ENCODE results near the gene SPSB1.

The SPSB1 gene

DNA sequence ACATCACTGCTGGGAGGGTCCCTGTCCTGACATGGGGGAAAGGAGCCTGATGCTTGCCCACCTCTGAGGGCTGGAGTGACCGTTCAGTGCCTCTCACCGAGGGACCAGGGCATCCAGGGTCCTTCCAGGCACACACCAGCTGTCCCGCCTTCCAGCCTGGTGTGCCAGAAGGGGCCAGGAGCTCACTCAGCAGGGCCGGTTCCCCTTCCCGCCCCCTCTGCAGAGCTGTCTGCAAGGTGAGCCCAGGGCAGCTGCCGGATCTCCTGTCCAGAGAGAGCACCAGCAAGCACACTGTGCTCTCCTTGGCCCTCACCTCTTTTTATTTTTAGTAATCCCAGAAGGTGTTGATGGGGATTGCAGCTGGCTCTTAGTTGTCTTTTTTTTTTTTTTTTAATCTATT is 41.2 kb upstream of the SPSB1 start:
- Histone ChIP-seq H2AFZ (ENCODE audit: low read depth) (no peak overlapping the region), H3K36me3 (ENCODE audit: insufficient read depth) (no peaks in the 10 kb centered on the region), H3K27ac (no peak overlapping the region), H3K9ac (no peak overlapping the region), H3K79me2 (ENCODE audit: insufficient read depth, low read depth) (no peaks in the 10 kb centered on the region), H3K4me1 (ENCODE audit: low read depth, poor library complexity, severe bottlenecking) (no peaks in the 10 kb centered on the region), H4K20me1 (ENCODE audit: insufficient read depth) (no peaks in the 10 kb centered on the region), H3K4me3 (IDR thresholded peaks at IDR 0.05; ENCODE audit: insufficient read depth, low read depth, low read length) (no peak overlapping the region), H3K4me2 (no peak overlapping the region), H3K27me3 (ENCODE audit: insufficient read depth, low read depth) (no peaks in the 10 kb centered on the region)
- TF ChIP-seq, protein P1, sequence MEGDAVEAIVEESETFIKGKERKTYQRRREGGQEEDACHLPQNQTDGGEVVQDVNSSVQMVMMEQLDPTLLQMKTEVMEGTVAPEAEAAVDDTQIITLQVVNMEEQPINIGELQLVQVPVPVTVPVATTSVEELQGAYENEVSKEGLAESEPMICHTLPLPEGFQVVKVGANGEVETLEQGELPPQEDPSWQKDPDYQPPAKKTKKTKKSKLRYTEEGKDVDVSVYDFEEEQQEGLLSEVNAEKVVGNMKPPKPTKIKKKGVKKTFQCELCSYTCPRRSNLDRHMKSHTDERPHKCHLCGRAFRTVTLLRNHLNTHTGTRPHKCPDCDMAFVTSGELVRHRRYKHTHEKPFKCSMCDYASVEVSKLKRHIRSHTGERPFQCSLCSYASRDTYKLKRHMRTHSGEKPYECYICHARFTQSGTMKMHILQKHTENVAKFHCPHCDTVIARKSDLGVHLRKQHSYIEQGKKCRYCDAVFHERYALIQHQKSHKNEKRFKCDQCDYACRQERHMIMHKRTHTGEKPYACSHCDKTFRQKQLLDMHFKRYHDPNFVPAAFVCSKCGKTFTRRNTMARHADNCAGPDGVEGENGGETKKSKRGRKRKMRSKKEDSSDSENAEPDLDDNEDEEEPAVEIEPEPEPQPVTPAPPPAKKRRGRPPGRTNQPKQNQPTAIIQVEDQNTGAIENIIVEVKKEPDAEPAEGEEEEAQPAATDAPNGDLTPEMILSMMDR (conservative IDR thresholded peaks at IDR 0.05; ENCODE audit: low read depth, low read length) = no peak

DNA sequence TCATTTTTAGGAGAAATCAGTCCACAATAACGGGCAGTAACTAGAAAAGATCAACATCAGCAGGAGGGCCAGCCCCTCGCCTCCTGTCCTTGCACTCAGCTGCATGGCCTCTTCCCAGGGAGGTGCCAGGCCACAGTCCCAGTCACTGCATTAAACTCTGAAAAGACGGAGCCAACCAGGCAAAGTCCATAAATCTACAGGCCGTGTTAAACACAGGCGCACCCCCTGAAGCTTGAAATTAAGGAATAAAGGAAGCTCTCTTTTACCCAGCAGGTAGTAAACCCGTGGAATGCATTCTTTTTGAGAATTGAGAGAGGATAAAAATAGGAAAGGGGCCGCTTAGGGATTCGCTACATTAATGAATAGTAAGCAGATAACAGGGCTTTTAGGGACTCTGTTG is 39.7 kb upstream of the SPSB1 start:
- H3K9ac ChIP-seq = no peak overlapping the region
- no peaks in the 10 kb centered on the region for H4K20me1 ChIP-seq (ENCODE audit: insufficient read depth)
- 0 out of 2 replicates have a peak, but pooled peaks cover 5% of the 10 kb centered on the region for H3K79me2 ChIP-seq (ENCODE audit: insufficient read depth, low read depth)
- no peak overlapping the region for H3K27ac ChIP-seq
- TF ChIP-seq, protein P1 (conservative IDR thresholded peaks at IDR 0.05; ENCODE audit: low read depth, low read length) = no peak
- no peak overlapping the region for H3K4me2 ChIP-seq
- H3K4me1 ChIP-seq (ENCODE audit: low read depth, poor library complexity, severe bottlenecking) = no peaks in the 10 kb centered on the region
- H2AFZ ChIP-seq (ENCODE audit: low read depth) = no peak overlapping the region
- no peak overlapping the region for H3K4me3 ChIP-seq (IDR thresholded peaks at IDR 0.05; ENCODE audit: insufficient read depth, low read depth, low read length)
- no peaks in the 10 kb centered on the region for H3K36me3 ChIP-seq (ENCODE audit: insufficient read depth)
- H3K27me3 ChIP-seq (ENCODE audit: insufficient read depth, low read depth) = no peaks in the 10 kb centered on the region

DNA sequence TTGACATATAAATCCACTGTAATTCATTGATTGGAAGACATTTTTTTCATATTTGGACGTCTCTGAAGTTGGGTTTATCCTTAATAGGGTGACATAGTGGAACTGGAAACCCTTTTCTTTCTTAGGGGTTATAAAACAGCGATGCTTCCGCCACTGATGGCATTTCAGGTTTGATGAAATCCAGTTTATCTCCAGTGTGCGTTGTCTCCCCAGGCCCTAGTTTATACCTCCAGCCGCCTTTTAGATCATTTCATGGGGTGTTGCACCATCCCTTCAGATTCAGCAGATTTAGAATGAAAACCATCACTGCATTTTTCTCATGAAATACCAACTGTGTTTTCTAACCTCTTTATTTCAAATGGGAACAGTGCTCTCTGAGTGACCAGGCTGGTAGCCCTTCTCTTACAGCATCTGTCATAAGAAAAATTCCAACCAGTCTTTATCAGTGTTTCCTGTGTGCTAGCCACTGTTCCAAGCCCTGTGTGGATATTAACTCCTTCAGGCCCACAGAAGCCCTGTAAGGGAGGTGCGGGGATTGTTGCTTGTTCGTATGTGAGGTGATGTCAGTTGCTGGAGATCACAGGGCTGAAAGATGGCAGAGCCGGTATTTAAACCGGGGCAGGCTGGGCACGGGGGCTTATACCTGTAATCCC is 39.1 kb upstream of the SPSB1 start:
- Histone ChIP-seq H3K4me2 (no peak overlapping the region), H2AFZ (ENCODE audit: low read depth) (no peak overlapping the region), H3K79me2 (ENCODE audit: insufficient read depth, low read depth) (0 out of 2 replicates have a peak, but pooled peaks cover 10% of the 10 kb centered on the region), H3K27me3 (ENCODE audit: insufficient read depth, low read depth) (no peaks in the 10 kb centered on the region), H3K27ac (no peak overlapping the region), H3K9ac (no peak overlapping the region), H3K4me3 (IDR thresholded peaks at IDR 0.05; ENCODE audit: insufficient read depth, low read depth, low read length) (no peak overlapping the region), H3K4me1 (ENCODE audit: low read depth, poor library complexity, severe bottlenecking) (no peaks in the 10 kb centered on the region), H4K20me1 (ENCODE audit: insufficient read depth) (no peaks in the 10 kb centered on the region), H3K36me3 (ENCODE audit: insufficient read depth) (no peaks in the 10 kb centered on the region)
- TF ChIP-seq, protein P1 (conservative IDR thresholded peaks at IDR 0.05; ENCODE audit: low read depth, low read length) = no peak

DNA sequence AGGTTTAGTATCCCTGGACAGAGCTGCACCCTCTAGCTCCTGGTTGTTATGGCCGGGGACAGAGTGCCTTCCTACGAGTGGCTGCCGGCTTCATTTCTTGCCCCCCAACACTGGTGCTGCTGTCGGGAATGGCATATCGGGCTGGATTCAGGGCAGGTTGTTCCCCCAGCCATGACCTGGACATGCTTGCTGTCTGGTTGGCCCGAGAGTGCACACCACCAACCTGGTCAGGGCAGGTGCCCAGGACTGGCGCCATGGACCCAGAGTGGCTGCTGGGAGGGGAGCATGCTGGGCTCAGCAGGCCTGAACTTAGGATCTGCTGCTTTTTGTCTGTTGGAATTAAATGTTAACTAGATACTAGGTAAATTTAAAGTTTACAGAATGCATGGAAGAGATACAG is 36.4 kb upstream of the SPSB1 start:
- Histone ChIP-seq H3K4me2 (no peak overlapping the region), H3K36me3 (ENCODE audit: insufficient read depth) (no peaks in the 10 kb centered on the region), H3K27me3 (ENCODE audit: insufficient read depth, low read depth) (no peaks in the 10 kb centered on the region), H3K27ac (no peak overlapping the region), H3K79me2 (ENCODE audit: insufficient read depth, low read depth) (0 out of 2 replicates have a peak, but pooled peaks cover 10% of the 10 kb centered on the region), H4K20me1 (ENCODE audit: insufficient read depth) (no peaks in the 10 kb centered on the region), H3K4me3 (IDR thresholded peaks at IDR 0.05; ENCODE audit: insufficient read depth, low read depth, low read length) (no peak overlapping the region), H3K9ac (no peak overlapping the region), H2AFZ (ENCODE audit: low read depth) (no peak overlapping the region), H3K4me1 (ENCODE audit: low read depth, poor library complexity, severe bottlenecking) (no peaks in the 10 kb centered on the region)
- TF ChIP-seq, protein P1 (conservative IDR thresholded peaks at IDR 0.05; ENCODE audit: low read depth, low read length) = no peak

All from KMS-11 (cell line).